Liver (tissue), 9 donors: ENCODE measurements around the gene ENTPD8. TPM values are rescaled to one million over a fixed set of nuclear protein-coding genes. Genes with fewer than 3 reads are reported as not detected.

ENCODE experiments used
- DNase-seq: peaks from one replicate; pipeline ENCODE4 v3.0.0-alpha.2; 2017; ENCODE audit warnings: low spot score
- H3K27ac ChIP-seq, 2 donors: one replicate each; pipeline ENCODE4 v1.7.0; 2013; ENCODE audit warnings: inconsistent platforms in 2 of 2, low read length in 2 of 2, control low read depth in 1 of 2, low read depth in 1 of 2, mild to moderate bottlenecking in 1 of 2
- H3K27me3 ChIP-seq, 4 donors: one replicate each; pipeline versions ENCODE4 v1.6.1 to v1.7.0; 2013; ENCODE audit warnings: low read length in 3 of 4, inconsistent platforms in 1 of 4, mild to moderate bottlenecking in 1 of 4, moderate library complexity in 1 of 4; ENCODE audit not compliant: control insufficient read depth in 4 of 4, insufficient read depth in 4 of 4
- H3K36me3 ChIP-seq, 4 donors: one replicate each; pipeline versions ENCODE4 v1.6.1 to v1.7.0; 2013; ENCODE audit warnings: low read length in 3 of 4, mild to moderate bottlenecking in 3 of 4, low read depth in 1 of 4, moderate library complexity in 1 of 4; ENCODE audit not compliant: control insufficient read depth in 4 of 4, insufficient read depth in 3 of 4
- H3K4me1 ChIP-seq, 4 donors: one replicate each; pipeline versions ENCODE4 v1.6.1 to v1.7.0; 2013; ENCODE audit warnings: low read length in 3 of 4, mild to moderate bottlenecking in 3 of 4, moderate library complexity in 1 of 4; ENCODE audit not compliant: control insufficient read depth in 4 of 4, insufficient read depth in 4 of 4
- H3K4me3 ChIP-seq, 3 donors: one replicate each; pipeline versions ENCODE4 v1.6.1 to v1.7.0; 2013; ENCODE audit warnings: low read length in 3 of 3, control low read depth in 1 of 3, low read depth in 1 of 3, mild to moderate bottlenecking in 1 of 3
- H3K9ac ChIP-seq, 2 donors: one replicate each; pipeline ENCODE4 v1.7.0; 2013; ENCODE audit warnings: low read length in 2 of 2, mild to moderate bottlenecking in 2 of 2, moderate library complexity in 2 of 2, control low read depth in 1 of 2, low read depth in 1 of 2
- H3K9me3 ChIP-seq, 4 donors: one replicate each; pipeline versions ENCODE4 v1.6.1 to v1.7.0; 2013; ENCODE audit warnings: low read length in 3 of 4; ENCODE audit not compliant: control insufficient read depth in 4 of 4
- EGR1 ChIP-seq, 2 donors: IDR thresholded peaks; 2 replicates each; pipeline ENCODE4 v1.6.1; 2016 to 2018; ENCODE audit warnings: antibody characterized with exemption in 2 of 2, low read depth in 2 of 2
- FOXA1 ChIP-seq: IDR thresholded peaks from 2 replicates; pipeline ENCODE4 v1.6.1; 2016; ENCODE audit warnings: antibody characterized with exemption
- FOXA2 ChIP-seq: IDR thresholded peaks from 2 replicates; pipeline ENCODE4 v1.6.1; 2016; ENCODE audit warnings: antibody characterized with exemption
- GABPA ChIP-seq, 2 donors: IDR thresholded peaks in 1 of 2; conservative IDR thresholded peaks in 1 of 2; 2 replicates each; pipeline ENCODE4 v1.6.1; 2016; ENCODE audit warnings: antibody characterized with exemption in 2 of 2, mild to moderate bottlenecking in 1 of 2, moderate library complexity in 1 of 2
- HNF4A ChIP-seq, 2 donors: conservative IDR thresholded peaks; 2 replicates each; pipeline ENCODE4 v1.6.1; 2016; ENCODE audit warnings: antibody characterized with exemption in 2 of 2, mild to moderate bottlenecking in 2 of 2
- HNF4G ChIP-seq: IDR thresholded peaks from 2 replicates; pipeline ENCODE4 v1.6.1; 2016; ENCODE audit warnings: antibody characterized with exemption
- JUND ChIP-seq, 2 donors: IDR thresholded peaks; 2 replicates each; pipeline ENCODE4 v1.6.1; 2016; ENCODE audit warnings: antibody characterized with exemption in 2 of 2
- NR2F2 ChIP-seq: IDR thresholded peaks from 2 replicates; pipeline ENCODE4 v1.6.1; 2016; ENCODE audit warnings: antibody characterized with exemption
- RAD21 ChIP-seq, 2 donors: IDR thresholded peaks; 2 replicates each; pipeline ENCODE4 v1.6.1; 2016; ENCODE audit warnings: antibody characterized with exemption in 2 of 2, mild to moderate bottlenecking in 2 of 2
- RXRA ChIP-seq, 2 donors: IDR thresholded peaks; 2 replicates each; pipeline ENCODE4 v1.6.1; 2017 to 2018; ENCODE audit warnings: antibody characterized with exemption in 2 of 2, mild to moderate bottlenecking in 1 of 2
- TAF1 ChIP-seq: conservative IDR thresholded peaks from 2 replicates; pipeline ENCODE4 v1.6.1; 2016; ENCODE audit warnings: antibody characterized with exemption, mild to moderate bottlenecking
- YY1 ChIP-seq: IDR thresholded peaks from 2 replicates; pipeline ENCODE4 v1.6.1; 2016; ENCODE audit warnings: antibody characterized with exemption, mild to moderate bottlenecking
- WGBS: extraction: QIAGEN DNeasy Blood & Tissue Kit; methylation state at CpG from one replicate; pipeline ENCODE4 v1.1.7; 2013; 5-methylcytosine and 5-hydroxymethylcytosine counted together
- polyA plus RNA-seq, 2 donors: library from polyadenylated mRNA; stranded (reverse) in 1 of 2; unstranded in 1 of 2; fragments of 200-250 nt in 1 of 2; fragments of >200 nt in 1 of 2; fragmentation: Nextera tagmentation in 1 of 2; extraction: Ambion mirVana in 1 of 2; gene quantifications; one replicate each; pipeline versions ENCODE4 v1.2.1 to v1.2.3, GENCODE V29; 2013 to 2015
- total RNA-seq, 2 donors: library from RNA; depleted of rRNA; stranded (reverse); fragments of >200 nt; gene quantifications; one replicate each; pipeline ENCODE4 v1.2.3, GENCODE V29; 2014
- TF ChIP-seq, protein P1 (sequence below): fragments of 150-350 bp; IDR thresholded peaks from 2 replicates; pipeline ENCODE4 v1.5.1; 2017; ENCODE audit warnings: improper control_type of control experiment, low read depth, low read length; ENCODE audit not compliant: missing input control
- TF ChIP-seq, protein P2 (sequence below): IDR thresholded peaks from 2 replicates; pipeline ENCODE4 v1.6.1; 2016; ENCODE audit warnings: antibody characterized with exemption
- TF ChIP-seq, protein P3 (sequence below): IDR thresholded peaks from 2 replicates; pipeline ENCODE4 v1.6.1; 2016; ENCODE audit warnings: antibody characterized with exemption
- TF ChIP-seq, protein P4 (sequence below): IDR thresholded peaks from 2 replicates; pipeline ENCODE4 v1.6.1; 2016; ENCODE audit warnings: antibody characterized with exemption
- donor health status: healthy.
- donor health status: healthy.
- donor health status: healthy.
- donor health status: healthy.
- donor health status: healthy.

The ENTPD8 gene
- total and polyA plus RNA-seq, 4 donors: 1.6 to 6.2 (median 4.9) TPM

DNA sequence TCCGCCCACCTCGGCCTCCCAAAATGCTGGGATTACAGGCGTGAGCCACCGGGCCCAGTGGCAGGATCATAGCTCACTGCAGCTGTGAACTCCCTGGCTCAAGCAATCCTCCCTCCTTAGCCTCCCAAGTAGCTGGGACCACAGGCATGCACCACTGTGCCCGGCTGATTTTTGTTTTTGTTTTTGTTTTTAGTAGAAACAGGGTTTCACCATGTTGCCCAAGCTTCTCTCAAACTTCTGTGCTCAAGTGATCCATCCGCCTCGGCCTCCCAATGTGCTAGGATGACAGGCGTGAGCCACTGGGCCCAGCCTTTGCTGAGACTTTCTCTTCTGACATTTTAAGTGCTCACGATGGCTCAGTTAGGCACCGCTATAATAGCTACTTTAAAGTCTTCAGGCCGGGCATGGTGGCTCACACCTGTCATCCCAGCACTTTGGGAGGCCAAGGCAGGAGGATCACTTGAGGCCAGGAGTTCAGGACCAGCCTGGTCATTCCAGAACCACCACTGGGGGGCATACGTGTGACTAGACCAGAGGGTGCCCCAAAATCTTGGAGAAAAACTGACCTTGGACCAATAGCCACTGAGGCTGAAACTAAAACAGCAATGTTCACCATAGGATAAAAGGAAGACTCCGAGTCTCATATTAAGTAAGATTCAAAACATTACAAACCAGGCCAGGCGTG is 3.1 kb upstream of the ENTPD8 start (continued):
- TF ChIP-seq EGR1 (IDR thresholded peaks at IDR 0.05; ENCODE audit: low read depth in 2 of 2): no peak
- TF ChIP-seq FOXA1: no peak

DNA sequence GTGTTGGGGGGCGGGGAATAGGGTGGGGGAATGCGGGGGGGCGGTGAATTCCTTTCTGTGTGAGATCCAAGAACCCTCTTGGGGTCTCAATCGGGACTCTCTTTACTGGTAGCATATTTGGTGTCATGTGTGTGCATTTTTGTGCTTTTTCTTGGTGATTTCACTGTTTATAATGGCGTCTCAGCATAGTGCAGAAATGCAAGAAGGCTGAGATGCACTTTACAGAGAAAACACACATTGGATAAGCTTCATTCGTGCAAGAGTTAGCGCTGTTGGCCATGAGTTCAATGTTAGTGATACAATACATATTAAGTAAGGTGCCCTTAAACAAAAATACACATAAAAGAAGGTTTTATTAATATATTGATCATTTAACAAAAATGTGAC is 771 bp upstream of the ENTPD8 start:
- H3K9ac ChIP-seq: no peak overlapping the region
- no peak overlapping the region for H3K27ac ChIP-seq
- H3K36me3 ChIP-seq: no peaks in the 10 kb centered on the region
- H3K27me3 ChIP-seq: no peaks in the 10 kb centered on the region
- 9% methylated on average over 7 of the region's 7 CpGs for WGBS
- no peak for TF ChIP-seq YY1
- TF ChIP-seq, protein P1, sequence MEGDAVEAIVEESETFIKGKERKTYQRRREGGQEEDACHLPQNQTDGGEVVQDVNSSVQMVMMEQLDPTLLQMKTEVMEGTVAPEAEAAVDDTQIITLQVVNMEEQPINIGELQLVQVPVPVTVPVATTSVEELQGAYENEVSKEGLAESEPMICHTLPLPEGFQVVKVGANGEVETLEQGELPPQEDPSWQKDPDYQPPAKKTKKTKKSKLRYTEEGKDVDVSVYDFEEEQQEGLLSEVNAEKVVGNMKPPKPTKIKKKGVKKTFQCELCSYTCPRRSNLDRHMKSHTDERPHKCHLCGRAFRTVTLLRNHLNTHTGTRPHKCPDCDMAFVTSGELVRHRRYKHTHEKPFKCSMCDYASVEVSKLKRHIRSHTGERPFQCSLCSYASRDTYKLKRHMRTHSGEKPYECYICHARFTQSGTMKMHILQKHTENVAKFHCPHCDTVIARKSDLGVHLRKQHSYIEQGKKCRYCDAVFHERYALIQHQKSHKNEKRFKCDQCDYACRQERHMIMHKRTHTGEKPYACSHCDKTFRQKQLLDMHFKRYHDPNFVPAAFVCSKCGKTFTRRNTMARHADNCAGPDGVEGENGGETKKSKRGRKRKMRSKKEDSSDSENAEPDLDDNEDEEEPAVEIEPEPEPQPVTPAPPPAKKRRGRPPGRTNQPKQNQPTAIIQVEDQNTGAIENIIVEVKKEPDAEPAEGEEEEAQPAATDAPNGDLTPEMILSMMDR: no peak
- TF ChIP-seq, protein P2, sequence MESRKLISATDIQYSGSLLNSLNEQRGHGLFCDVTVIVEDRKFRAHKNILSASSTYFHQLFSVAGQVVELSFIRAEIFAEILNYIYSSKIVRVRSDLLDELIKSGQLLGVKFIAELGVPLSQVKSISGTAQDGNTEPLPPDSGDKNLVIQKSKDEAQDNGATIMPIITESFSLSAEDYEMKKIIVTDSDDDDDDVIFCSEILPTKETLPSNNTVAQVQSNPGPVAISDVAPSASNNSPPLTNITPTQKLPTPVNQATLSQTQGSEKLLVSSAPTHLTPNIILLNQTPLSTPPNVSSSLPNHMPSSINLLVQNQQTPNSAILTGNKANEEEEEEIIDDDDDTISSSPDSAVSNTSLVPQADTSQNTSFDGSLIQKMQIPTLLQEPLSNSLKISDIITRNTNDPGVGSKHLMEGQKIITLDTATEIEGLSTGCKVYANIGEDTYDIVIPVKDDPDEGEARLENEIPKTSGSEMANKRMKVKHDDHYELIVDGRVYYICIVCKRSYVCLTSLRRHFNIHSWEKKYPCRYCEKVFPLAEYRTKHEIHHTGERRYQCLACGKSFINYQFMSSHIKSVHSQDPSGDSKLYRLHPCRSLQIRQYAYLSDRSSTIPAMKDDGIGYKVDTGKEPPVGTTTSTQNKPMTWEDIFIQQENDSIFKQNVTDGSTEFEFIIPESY: no peak
- TF ChIP-seq NR2F2: no peak
- TF ChIP-seq GABPA (IDR thresholded peaks at IDR 0.05 in 1 of 2, conservative IDR thresholded peaks at IDR 0.05 in 1 of 2): no peak
- no peak for TF ChIP-seq RAD21 (IDR thresholded peaks at IDR 0.05)
- no peak for TF ChIP-seq EGR1 (IDR thresholded peaks at IDR 0.05; ENCODE audit: low read depth in 2 of 2)
- TF ChIP-seq, protein P3, sequence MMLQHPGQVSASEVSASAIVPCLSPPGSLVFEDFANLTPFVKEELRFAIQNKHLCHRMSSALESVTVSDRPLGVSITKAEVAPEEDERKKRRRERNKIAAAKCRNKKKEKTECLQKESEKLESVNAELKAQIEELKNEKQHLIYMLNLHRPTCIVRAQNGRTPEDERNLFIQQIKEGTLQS: no peak
- peaks cover 4 to 14% (median 11%) of the 10 kb centered on the region in 4 donors for H3K4me1 ChIP-seq
- H3K9me3 ChIP-seq: no peaks in the 10 kb centered on the region
- no peak for DNase-seq
- H3K4me3 ChIP-seq: peak overlapping the region; percentile 23 to 65 (median 51)

DNA sequence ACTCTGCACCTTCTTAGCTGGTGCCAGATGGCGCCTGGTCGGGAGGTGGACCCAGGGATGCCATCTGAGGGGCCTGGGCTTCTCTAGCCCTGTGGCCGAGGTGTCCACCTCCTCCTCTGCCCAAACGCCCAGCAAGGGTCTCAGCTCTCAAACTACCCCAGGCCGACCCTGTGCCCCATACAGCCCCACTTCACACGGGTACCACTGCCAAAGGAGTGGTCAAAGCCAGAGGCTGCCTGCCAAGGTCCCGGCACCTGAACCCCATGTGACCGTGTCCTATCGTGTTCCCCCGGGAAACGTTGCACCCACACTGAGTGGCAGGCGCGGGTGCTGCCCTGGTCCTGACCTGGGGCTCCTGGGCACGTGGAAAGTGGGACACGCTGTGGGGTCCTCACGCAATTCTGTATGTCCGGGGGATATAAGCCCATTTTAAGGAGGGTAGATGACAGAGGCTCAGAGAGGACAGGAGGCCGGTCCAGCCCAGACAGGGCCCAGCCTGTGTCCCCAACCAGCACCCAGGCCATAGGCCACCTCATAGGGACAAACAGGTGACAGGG is 1.9 kb downstream of the ENTPD8 start:
- no peaks in the 10 kb centered on the region for H3K27me3 ChIP-seq
- no peaks in the 10 kb centered on the region for H3K36me3 ChIP-seq
- H3K9ac ChIP-seq: no peak overlapping the region
- WGBS: 60% methylated on average over 18 of the region's 18 CpGs
- no peak overlapping the region for H3K27ac ChIP-seq
- H3K4me1 ChIP-seq: peaks cover 3 to 7% (median 5%) of the 10 kb centered on the region in 4 donors
- H3K4me3 ChIP-seq: no peak overlapping the region
- no peak for DNase-seq
- H3K9me3 ChIP-seq: no peaks in the 10 kb centered on the region
- no peak for TF ChIP-seq RXRA (IDR thresholded peaks at IDR 0.05)
- no peak for TF ChIP-seq EGR1 (IDR thresholded peaks at IDR 0.05; ENCODE audit: low read depth in 2 of 2)
- TF ChIP-seq YY1: no peak
- no peak for TF ChIP-seq HNF4A (conservative IDR thresholded peaks at IDR 0.05)
- TF ChIP-seq, protein P4, sequence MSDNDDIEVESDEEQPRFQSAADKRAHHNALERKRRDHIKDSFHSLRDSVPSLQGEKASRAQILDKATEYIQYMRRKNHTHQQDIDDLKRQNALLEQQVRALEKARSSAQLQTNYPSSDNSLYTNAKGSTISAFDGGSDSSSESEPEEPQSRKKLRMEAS: no peak
- TF ChIP-seq, protein P2: no peak
- TF ChIP-seq NR2F2: no peak
- TF ChIP-seq, protein P3: no peak
- TF ChIP-seq GABPA (IDR thresholded peaks at IDR 0.05 in 1 of 2, conservative IDR thresholded peaks at IDR 0.05 in 1 of 2): no peak
- TF ChIP-seq TAF1: no peak
- no peak for TF ChIP-seq FOXA1
- no peak for TF ChIP-seq JUND (IDR thresholded peaks at IDR 0.05)
- TF ChIP-seq, protein P1: no peak
- no peak for TF ChIP-seq HNF4G
- TF ChIP-seq FOXA2: no peak
